Measurements from ENCODE around the gene ZMIZ1. TPM values are rescaled to one million over a fixed set of nuclear protein-coding genes. Genes with fewer than 3 reads are reported as not detected.
A peak's percentile ranks its signal among the peaks of the same experiment; 100 is the strongest.

ZMIZ1 gene
- polyA plus RNA-seq, 1 donor, result 40.1 TPM

DNA sequence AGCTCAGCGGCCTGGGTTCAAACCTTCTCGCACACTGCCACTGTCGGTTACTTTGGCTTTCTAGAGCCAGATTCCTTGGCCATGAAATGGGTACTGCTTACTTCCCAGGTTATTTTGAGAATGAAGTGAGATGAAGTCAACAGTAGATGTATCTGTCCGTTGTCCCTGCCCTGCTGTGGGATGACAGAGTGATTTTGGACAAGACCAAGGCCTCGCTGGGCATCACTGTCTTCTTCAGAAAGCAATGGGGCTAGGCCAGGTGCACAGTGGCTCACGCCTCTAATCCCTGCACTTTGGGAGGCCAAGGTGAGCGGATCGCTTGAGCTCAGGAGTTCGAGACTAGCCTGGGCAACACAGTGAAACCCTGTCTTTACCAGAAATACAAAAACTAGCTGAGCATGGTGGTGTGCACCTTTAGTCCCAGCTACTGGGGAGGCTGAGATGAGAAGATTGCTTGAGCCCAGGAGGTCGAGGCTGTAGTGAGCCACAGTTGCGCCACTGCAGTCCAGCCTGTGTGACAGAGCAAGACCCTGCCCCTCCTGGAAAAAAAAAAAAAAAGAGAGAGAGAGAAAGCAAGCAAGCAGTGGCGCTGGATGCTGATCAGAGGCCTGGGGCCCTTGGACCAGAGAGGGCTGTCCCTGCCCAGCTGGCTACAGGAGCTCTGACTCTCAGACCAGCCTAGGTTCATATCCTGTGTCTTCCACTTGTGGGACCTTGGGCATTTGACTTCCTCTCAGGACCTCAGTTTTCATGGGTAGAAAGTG is 25.8 kb downstream of the ZMIZ1 start:
- no peaks in the 10 kb centered on the region for H3K27me3 ChIP-seq (ENCODE audit: control insufficient read depth, insufficient read depth, low read length)
- H3K4me3 ChIP-seq (ENCODE audit: low read length), result no peak overlapping the region
- no peaks in the 10 kb centered on the region for H3K9me3 ChIP-seq (ENCODE audit: control insufficient read depth, low read depth, low read length)
- peaks cover 3% of the 10 kb centered on the region for H3K36me3 ChIP-seq (ENCODE audit: control insufficient read depth, insufficient read depth, low read length)
- WGBS (ENCODE audit: insufficient coverage, low lambda C conversion rate), result 100% methylated on average over 1 of the region's 12 CpGs
- no peak for DNase-seq
- peaks cover 58% of the 10 kb centered on the region for H3K4me1 ChIP-seq (ENCODE audit: control insufficient read depth, insufficient read depth, low read length)
- peak overlapping the region; percentile 95 for H3K27ac ChIP-seq (ENCODE audit: low read length)

DNA sequence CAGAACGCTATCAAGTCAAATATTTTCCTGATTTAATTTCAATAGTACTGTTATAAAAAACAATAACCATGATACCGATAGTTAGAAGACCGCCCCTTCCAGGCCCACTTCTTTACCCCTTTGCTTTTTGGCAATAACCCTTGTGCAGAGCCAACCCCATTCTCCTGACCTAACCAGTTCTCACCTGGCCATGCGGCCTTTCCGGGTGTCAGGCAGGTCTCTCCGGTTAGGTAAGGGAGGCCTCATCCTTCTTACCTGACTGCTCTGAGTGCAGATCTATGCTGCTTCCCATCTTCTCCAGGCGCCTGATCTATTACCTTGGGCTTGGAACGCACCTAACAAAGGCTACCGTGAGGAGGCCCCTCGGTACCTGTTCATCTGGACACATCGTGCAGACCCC is 26.6 kb downstream of the ZMIZ1 start:
- H3K4me3 ChIP-seq (ENCODE audit: low read length), result no peak overlapping the region
- H3K4me1 ChIP-seq (ENCODE audit: control insufficient read depth, insufficient read depth, low read length), result peaks cover 62% of the 10 kb centered on the region
- peak overlapping the region; percentile 95 for H3K27ac ChIP-seq (ENCODE audit: low read length)
- no peak for DNase-seq
- H3K9me3 ChIP-seq (ENCODE audit: control insufficient read depth, low read depth, low read length), result no peaks in the 10 kb centered on the region
- H3K27me3 ChIP-seq (ENCODE audit: control insufficient read depth, insufficient read depth, low read length), result no peaks in the 10 kb centered on the region
- H3K36me3 ChIP-seq (ENCODE audit: control insufficient read depth, insufficient read depth, low read length), result peaks cover 3% of the 10 kb centered on the region
- WGBS (ENCODE audit: insufficient coverage, low lambda C conversion rate), result 100% methylated on average over 2 of the region's 11 CpGs

DNA sequence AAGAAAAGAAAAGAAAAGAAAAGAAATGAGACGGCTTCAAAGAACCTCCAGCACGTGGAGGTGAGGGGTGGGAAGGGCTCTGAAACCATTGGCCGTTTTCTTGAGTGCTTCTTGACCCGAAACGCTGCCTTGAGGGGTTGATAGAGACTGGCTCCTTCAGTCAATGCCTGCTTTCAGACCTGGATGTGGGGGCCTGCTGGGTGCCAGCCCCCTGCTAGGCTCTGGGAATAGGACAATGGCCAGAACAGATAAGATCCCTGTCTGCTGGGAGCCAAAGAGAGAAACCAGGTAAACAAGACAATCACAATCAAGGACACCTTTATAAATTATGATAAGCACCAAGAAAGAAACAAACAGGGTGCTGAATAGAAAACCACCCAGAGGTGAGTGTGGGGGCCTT is 27.7 kb downstream of the ZMIZ1 start:
- WGBS (ENCODE audit: insufficient coverage, low lambda C conversion rate), result no CpG with 5 or more reads among the region's 5 CpGs
- Histone ChIP-seq H3K27ac (ENCODE audit: low read length) (no peak overlapping the region), H3K4me1 (ENCODE audit: control insufficient read depth, insufficient read depth, low read length) (peaks cover 68% of the 10 kb centered on the region), H3K4me3 (ENCODE audit: low read length) (no peak overlapping the region), H3K27me3 (ENCODE audit: control insufficient read depth, insufficient read depth, low read length) (no peaks in the 10 kb centered on the region), H3K9me3 (ENCODE audit: control insufficient read depth, low read depth, low read length) (no peaks in the 10 kb centered on the region), H3K36me3 (ENCODE audit: control insufficient read depth, insufficient read depth, low read length) (peaks cover 3% of the 10 kb centered on the region)
- DNase-seq, result no peak

DNA sequence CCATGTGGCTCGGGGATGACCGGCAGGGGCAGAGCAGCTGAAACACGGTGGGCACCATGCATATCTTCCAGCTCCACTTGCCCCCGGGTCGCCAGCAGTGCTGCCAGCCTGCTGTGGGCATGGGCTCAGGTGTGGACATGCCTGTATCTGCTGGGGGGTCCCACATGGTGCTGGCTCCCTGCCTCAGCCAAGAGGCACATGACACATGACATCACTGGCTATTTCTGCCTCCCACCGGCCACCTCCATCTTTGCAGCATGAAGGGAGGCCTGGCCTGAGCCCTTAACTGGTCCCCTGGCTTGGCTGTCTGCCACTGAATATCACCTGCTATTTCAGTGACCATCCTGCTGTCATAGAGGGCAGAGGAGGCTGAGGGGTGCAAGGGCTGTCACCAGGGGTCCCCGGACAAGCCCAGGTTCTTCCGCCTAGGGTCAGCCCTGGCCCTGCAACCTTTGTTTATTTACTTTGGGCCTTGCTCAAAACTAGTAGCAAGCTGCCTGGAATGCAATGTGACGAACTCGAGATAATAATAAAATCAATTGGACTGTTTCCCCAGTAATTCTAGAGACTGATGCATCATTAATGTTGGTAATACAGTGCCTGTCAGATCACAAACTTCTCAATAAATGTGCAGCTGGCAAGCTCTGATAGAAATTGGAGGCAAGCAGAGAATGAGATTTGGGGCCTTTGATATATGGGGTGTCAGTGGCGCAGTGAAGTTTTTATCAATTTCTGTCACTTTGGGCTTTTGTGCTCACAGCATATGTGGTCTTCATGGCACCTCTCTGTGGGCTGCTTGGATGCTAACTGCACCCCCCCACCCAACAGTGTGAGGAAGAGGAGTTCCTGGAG is 28.5 kb downstream of the ZMIZ1 start:
- no peaks in the 10 kb centered on the region for H3K9me3 ChIP-seq (ENCODE audit: control insufficient read depth, low read depth, low read length)
- WGBS (ENCODE audit: insufficient coverage, low lambda C conversion rate), result no CpG with 5 or more reads among the region's 11 CpGs
- no peak overlapping the region for H3K4me3 ChIP-seq (ENCODE audit: low read length)
- H3K4me1 ChIP-seq (ENCODE audit: control insufficient read depth, insufficient read depth, low read length), result peaks cover 72% of the 10 kb centered on the region
- H3K27ac ChIP-seq (ENCODE audit: low read length), result peak overlapping the region; percentile 6
- H3K27me3 ChIP-seq (ENCODE audit: control insufficient read depth, insufficient read depth, low read length), result no peaks in the 10 kb centered on the region
- DNase-seq, result no peak
- peaks cover 3% of the 10 kb centered on the region for H3K36me3 ChIP-seq (ENCODE audit: control insufficient read depth, insufficient read depth, low read length)

DNA sequence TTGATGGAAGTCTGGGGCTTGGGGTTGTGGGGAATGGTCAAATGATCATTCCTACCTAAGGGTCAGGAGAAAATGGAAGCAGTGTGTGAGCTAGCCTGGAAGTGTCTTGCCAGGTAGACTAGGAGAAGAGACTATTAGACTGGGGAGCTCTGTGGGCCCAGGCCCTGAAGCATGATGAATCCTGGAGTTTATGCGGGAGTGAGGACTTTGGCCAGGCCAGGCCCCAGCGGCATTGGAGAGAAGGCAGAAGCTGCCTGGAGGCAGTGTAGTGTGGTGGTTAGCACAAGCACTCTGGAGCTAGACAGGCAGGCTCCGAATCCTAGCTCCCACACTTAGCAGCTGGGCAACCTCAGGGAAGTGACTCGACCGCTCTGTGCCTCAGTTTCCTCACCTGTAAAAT is 29.3 kb downstream of the ZMIZ1 start:
- no peaks in the 10 kb centered on the region for H3K27me3 ChIP-seq (ENCODE audit: control insufficient read depth, insufficient read depth, low read length)
- H3K4me3 ChIP-seq (ENCODE audit: low read length), result no peak overlapping the region
- peak overlapping the region; percentile 6 for H3K27ac ChIP-seq (ENCODE audit: low read length)
- H3K9me3 ChIP-seq (ENCODE audit: control insufficient read depth, low read depth, low read length), result peaks cover 1% of the 10 kb centered on the region
- peaks cover 3% of the 10 kb centered on the region for H3K36me3 ChIP-seq (ENCODE audit: control insufficient read depth, insufficient read depth, low read length)
- H3K4me1 ChIP-seq (ENCODE audit: control insufficient read depth, insufficient read depth, low read length), result peaks cover 72% of the 10 kb centered on the region
- DNase-seq, result peak in 1 of 2 donors; percentile 61
- no CpG with 5 or more reads among the region's 5 CpGs for WGBS (ENCODE audit: insufficient coverage, low lambda C conversion rate)

DNA sequence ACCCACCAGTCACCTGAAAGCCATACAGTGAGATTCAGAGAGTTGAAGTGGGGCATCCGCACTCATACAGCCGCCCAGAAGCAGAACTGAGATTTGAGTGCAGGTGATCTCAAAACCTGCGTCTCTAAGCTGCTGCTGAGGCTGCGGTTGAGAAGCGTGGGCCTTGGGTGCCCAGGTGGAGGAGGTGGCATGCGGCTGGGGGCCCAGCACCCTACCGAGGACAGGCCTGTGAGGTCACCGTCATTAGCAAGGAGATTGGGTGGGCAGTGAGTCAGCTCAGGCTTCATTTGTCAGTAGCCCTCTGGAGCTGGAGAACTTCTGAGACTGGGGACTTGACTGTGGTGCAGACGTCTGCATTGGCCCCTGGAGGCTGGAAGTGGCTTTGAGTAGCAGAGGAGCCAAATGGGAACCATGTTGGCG is 29.8 kb downstream of the ZMIZ1 start:
- no CpG with 5 or more reads among the region's 10 CpGs for WGBS (ENCODE audit: insufficient coverage, low lambda C conversion rate)
- peaks cover 3% of the 10 kb centered on the region for H3K9me3 ChIP-seq (ENCODE audit: control insufficient read depth, low read depth, low read length)
- H3K27ac ChIP-seq (ENCODE audit: low read length), result no peak overlapping the region
- peaks cover 69% of the 10 kb centered on the region for H3K4me1 ChIP-seq (ENCODE audit: control insufficient read depth, insufficient read depth, low read length)
- DNase-seq, result no peak
- H3K4me3 ChIP-seq (ENCODE audit: low read length), result no peak overlapping the region
- H3K36me3 ChIP-seq (ENCODE audit: control insufficient read depth, insufficient read depth, low read length), result peaks cover 3% of the 10 kb centered on the region
- no peaks in the 10 kb centered on the region for H3K27me3 ChIP-seq (ENCODE audit: control insufficient read depth, insufficient read depth, low read length)

DNA sequence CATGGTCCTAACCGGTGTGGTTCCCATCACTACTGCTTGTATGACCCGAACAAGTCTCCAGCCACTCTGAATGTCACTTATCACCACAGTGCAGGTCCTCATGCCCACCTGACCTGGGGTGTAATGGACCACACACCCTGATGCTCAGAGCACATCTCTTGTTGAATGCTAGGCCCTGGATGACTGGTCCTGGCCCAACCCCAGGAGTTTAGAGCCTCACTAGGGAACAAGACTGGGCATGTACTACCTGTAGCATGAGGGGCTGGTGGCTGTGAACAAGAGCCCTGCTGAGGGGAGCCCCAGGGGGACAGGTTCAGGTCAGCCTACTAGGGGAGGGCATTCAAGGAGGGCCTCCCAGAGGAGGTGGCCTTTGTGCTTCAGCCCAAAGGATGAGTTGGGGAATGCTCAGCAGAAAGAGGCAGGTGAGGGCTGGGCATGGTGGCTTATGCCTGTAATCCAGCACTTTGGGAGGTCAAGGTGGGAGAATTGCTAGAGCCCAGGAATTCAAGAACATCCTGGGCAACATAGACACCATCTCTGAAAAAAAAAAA is 31.2 kb downstream of the ZMIZ1 start:
- Histone ChIP-seq H3K4me1 (ENCODE audit: control insufficient read depth, insufficient read depth, low read length) (peaks cover 58% of the 10 kb centered on the region), H3K36me3 (ENCODE audit: control insufficient read depth, insufficient read depth, low read length) (peaks cover 3% of the 10 kb centered on the region), H3K27me3 (ENCODE audit: control insufficient read depth, insufficient read depth, low read length) (no peaks in the 10 kb centered on the region), H3K9me3 (ENCODE audit: control insufficient read depth, low read depth, low read length) (peaks cover 3% of the 10 kb centered on the region), H3K4me3 (ENCODE audit: low read length) (no peak overlapping the region), H3K27ac (ENCODE audit: low read length) (no peak overlapping the region)
- no peak for DNase-seq
- no CpG with 5 or more reads among the region's 2 CpGs for WGBS (ENCODE audit: insufficient coverage, low lambda C conversion rate)

DNA sequence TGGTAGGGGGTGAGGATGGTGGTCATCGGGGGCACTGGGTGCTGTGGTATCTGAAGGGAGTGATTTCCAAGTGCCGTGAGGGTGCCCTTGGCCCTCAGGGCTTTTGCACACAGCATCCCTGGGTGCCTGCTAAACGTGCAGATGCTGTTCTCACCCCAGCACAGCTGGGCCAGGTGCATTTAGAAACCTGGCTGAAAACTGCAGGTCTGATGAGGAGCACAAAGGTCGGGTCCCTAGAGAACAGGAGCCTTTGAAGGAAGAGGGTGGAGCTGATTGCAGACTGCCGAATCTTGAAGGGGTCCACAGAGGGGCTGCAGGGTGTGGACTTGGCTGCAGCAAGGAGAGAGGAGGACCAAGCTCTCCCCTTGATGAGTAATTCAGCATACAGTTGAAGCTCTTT is 32.0 kb downstream of the ZMIZ1 start:
- H3K27ac ChIP-seq (ENCODE audit: low read length), result no peak overlapping the region
- no peaks in the 10 kb centered on the region for H3K27me3 ChIP-seq (ENCODE audit: control insufficient read depth, insufficient read depth, low read length)
- H3K4me1 ChIP-seq (ENCODE audit: control insufficient read depth, insufficient read depth, low read length), result peaks cover 52% of the 10 kb centered on the region
- no peak overlapping the region for H3K4me3 ChIP-seq (ENCODE audit: low read length)
- H3K9me3 ChIP-seq (ENCODE audit: control insufficient read depth, low read depth, low read length), result peaks cover 3% of the 10 kb centered on the region
- H3K36me3 ChIP-seq (ENCODE audit: control insufficient read depth, insufficient read depth, low read length), result peaks cover 3% of the 10 kb centered on the region
- no CpG with 5 or more reads among the region's 5 CpGs for WGBS (ENCODE audit: insufficient coverage, low lambda C conversion rate)
- peak in 1 of 2 donors; percentile 54 for DNase-seq

DNA sequence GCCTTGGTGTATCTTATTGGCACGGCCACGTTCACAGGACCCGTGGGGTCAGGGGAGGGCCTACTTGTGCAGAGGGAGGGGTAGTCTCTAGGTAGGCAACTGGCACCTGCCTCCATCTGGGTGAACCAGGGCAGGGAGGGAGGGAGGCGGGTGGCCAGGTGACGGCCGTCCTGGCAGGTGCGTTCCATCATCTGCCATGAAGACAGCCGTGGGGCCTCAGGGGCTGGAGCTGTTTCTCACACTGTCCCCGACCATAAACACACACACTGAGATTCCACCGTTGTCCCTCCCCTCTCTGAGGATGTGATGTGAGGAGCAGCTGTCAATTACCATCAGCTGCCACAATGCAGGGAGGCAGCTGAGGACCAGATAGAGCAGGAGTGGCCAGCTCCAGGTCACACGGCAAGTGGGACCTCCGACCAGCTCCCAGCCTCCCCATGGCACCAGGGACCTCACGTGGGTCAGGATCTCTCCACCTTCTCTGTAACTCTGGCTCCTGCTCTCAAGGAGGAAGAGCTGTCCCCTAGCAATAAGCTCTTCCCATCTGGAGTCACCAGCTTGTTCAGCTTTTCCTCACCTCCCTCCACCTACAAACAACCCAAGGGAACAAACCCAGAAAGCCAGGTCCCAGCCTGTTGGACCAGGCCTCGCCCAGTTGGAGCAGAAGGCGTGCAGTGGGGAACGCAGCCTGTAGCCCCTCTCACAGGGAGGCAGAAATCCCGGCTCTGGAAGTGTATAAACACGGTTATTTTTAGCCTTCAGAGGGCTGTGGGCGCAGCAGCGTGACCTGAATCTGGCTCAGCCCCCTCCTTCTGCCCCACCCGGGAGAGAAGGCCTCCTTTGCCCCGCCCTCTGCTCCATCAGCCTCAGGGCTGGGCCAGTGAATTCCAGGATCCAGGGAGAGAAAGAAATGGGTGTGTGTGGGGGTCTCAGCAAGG is 33.1 kb downstream of the ZMIZ1 start:
- peak overlapping the region; percentile 44 for H3K27ac ChIP-seq (ENCODE audit: low read length)
- H3K4me3 ChIP-seq (ENCODE audit: low read length), result no peak overlapping the region
- H3K4me1 ChIP-seq (ENCODE audit: control insufficient read depth, insufficient read depth, low read length), result peaks cover 49% of the 10 kb centered on the region
- no CpG with 5 or more reads among the region's 22 CpGs for WGBS (ENCODE audit: insufficient coverage, low lambda C conversion rate)
- H3K36me3 ChIP-seq (ENCODE audit: control insufficient read depth, insufficient read depth, low read length), result peaks cover 5% of the 10 kb centered on the region
- DNase-seq, result peak; percentile 47 to 55
- peaks cover 3% of the 10 kb centered on the region for H3K9me3 ChIP-seq (ENCODE audit: control insufficient read depth, low read depth, low read length)
- H3K27me3 ChIP-seq (ENCODE audit: control insufficient read depth, insufficient read depth, low read length), result no peaks in the 10 kb centered on the region

DNA sequence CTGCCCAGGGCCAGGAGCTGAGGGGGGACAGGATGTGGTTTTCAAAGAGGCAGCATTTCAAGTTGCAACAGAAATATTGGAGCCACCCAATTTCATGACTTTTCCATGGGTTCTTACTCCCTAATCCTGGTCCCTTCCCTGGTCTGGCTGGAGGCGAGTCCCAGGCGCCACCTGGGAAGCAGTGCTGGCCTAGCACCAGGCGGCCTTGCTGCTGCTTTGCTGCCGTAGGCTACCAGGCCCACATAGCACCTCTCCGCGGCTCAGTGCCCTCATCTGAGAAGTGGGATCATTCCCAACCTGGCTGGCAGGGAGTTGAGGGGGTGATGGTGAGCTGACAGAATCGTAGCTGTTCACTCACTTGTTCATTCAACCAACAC is 33.7 kb downstream of the ZMIZ1 start:
- peak overlapping the region; percentile 44 for H3K27ac ChIP-seq (ENCODE audit: low read length)
- H3K9me3 ChIP-seq (ENCODE audit: control insufficient read depth, low read depth, low read length), result peaks cover 3% of the 10 kb centered on the region
- H3K36me3 ChIP-seq (ENCODE audit: control insufficient read depth, insufficient read depth, low read length), result peaks cover 4% of the 10 kb centered on the region
- DNase-seq, result no peak
- WGBS (ENCODE audit: insufficient coverage, low lambda C conversion rate), result no CpG with 5 or more reads among the region's 7 CpGs
- peaks cover 42% of the 10 kb centered on the region for H3K4me1 ChIP-seq (ENCODE audit: control insufficient read depth, insufficient read depth, low read length)
- no peak overlapping the region for H3K4me3 ChIP-seq (ENCODE audit: low read length)
- H3K27me3 ChIP-seq (ENCODE audit: control insufficient read depth, insufficient read depth, low read length), result no peaks in the 10 kb centered on the region
